Mucosa of gallbladder (tissue), 1 donor: ENCODE results near the gene ZBTB25. TPM values are rescaled to one million over a fixed set of nuclear protein-coding genes. Genes with fewer than 3 reads are reported as not detected.

Experiments used
- DNase-seq: peaks from one replicate; pipeline ENCODE4 v3.0.0-alpha.2; 2020; ENCODE audit warnings: low spot score
- total RNA-seq: library from RNA; stranded (reverse); gene quantifications from one replicate; pipeline ENCODE4 v1.2.1, GENCODE V29; 2021
- donor health status: DM: no; HTN: no; CAD: no.

Gene ZBTB25
- total RNA-seq, 1 donor from 2014 or later = 13.6 TPM

- DNase-seq = no peak
Measured at GRCh38 chr14:64440494-64440893, 63.1 kb downstream of the ZBTB25 start.

DNA sequence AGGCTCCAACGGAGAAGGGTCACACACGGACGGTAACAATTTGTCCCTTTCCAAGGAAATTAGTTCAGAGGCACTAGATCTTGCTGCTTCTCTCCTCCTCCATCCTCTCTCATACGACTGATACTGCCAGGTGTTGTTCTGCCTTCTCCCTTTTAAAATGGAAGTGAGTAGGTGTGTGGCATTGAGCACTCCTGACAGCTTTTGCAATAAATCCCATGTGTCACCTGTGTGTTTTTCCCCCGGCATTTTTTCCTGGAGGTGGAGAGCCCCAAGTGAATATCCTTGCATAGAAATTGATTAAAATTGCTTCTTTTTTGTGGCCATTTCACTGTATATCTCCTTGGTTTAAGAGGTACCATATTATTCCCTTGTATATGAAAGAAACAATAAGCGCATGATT lies 64.5 kb downstream of the ZBTB25 start:
- no peak for DNase-seq

- no peak for DNase-seq
Measured at GRCh38 chr14:64438181-64438841, 65.3 kb downstream of the ZBTB25 start.

GRCh38 chr14:64434528-64434927 lies 69.1 kb downstream of the ZBTB25 start:
- DNase-seq = no peak

GRCh38 chr14:64423987-64424386 lies 79.7 kb downstream of the ZBTB25 start:
- DNase-seq = no peak

- DNase-seq = no peak
Measured at GRCh38 chr14:64422756-64423155, 80.9 kb downstream of the ZBTB25 start.

GRCh38 chr14:64422005-64422404 lies 81.6 kb downstream of the ZBTB25 start:
- no peak for DNase-seq

GRCh38 chr14:64421166-64421565 lies 82.5 kb downstream of the ZBTB25 start:
- DNase-seq = no peak

GRCh38 chr14:64419003-64419402 lies 84.6 kb downstream of the ZBTB25 start:
- DNase-seq = no peak

DNA sequence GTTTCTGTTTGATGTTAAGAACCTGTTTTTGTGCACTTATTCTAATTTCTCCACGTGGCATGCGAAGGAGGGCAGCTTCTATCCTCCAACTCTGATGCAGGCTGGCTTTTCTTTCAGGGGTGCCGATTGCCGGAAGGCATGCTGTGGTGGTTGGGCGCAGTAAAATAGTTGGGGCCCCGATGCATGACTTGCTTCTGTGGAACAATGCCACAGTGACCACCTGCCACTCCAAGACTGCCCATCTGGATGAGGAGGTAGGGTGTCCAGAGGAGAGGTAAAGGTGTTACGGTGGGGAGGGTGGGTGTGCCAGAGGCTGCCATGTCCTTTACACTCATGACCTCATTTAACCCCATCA lies 85.9 kb downstream of the ZBTB25 start:
- DNase-seq = no peak

- no peak for DNase-seq
Measured at GRCh38 chr14:64417055-64417770, 86.4 kb downstream of the ZBTB25 start.

- DNase-seq = no peak
Measured at GRCh38 chr14:64416348-64416932, 87.2 kb downstream of the ZBTB25 start.

GRCh38 chr14:64412237-64412636 lies 91.4 kb downstream of the ZBTB25 start:
- no peak for DNase-seq

DNA sequence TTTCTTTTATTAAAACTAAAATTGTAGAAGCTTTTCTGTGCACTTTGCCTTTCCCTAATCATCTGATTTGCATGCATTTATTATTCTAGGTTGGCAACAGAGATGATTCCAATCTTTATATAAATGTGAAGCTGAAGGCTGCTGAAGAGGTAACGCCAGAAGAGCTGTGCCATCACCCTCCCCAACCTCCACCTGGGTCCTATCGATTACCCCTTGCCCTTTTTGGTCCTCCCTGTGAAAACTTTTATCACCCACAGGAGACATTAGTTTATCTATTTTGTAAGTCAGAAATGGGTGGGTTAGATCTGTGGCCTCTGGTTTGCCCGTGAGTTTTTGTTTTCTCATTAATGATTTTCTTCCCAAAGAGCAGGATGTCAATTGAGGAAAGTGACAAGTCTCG lies 92.6 kb downstream of the ZBTB25 start:
- DNase-seq = no peak

DNA sequence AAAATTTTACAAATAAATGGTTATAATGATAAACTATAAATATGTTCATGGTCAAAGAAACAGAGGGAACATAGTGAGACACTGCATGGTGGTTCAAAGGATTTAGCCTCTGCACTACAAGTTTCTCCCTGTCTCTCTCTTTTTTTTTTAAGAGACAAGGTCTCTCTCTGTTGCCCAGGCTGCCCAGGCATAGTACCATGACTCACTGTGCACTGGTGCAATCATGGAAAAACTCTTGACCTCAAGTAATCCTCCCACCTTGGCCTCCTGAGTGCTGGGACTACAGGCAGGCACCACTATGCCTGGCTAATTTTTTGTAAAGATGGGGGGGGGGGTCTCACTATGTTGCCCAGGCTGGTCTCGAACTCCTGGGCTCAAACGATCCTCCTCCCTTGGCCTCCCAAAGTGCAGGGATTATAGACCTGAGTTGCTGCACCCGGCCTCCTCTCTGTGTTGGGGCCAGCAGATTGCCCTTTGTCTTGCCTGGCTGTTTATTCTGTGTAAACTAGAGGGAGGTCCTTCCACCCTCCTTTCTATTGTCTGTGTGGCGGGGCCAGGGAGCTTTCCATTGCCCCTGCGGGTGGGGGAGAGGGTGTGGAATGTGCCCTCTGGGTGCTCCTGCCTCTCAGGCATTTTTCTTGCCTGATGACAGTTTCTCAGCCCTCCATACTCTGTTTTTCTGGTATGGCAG lies 93.4 kb downstream of the ZBTB25 start:
- DNase-seq = no peak

DNA sequence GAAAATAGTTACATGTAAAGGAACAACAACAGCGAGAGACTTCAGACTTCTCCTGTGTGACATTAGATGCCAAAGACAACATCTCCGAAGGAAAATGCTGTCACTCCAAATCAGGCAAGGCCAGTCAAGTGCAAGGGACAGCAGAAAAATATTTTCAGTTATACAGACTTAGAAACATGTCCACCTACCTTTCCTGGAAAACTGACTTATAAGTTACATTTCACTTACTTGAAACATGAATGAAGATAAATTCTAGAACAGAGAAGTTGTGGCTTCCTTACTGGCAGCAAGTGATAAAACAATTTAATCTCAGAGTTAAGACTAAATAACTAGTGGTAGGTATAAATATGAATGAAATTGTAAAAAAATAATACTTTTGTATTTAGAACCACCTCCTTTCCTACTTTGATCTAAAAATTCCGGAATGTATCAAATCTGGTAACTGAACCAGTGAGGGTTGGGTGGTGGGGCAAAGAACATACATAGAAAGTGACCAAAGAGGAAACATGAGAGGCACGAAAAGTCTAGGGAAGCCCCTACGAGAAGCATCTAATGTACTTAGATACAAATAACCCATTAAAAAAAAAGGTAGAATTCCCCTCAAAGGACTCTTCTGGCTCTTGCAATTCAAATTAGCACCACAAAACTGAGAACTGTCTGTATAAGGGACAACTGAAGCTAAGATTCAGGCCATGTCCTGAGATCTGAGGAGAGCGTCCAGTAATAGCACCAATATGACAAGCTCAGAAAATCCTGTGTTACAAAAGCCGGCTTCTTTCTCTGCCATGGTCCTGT lies 94.3 kb downstream of the ZBTB25 start:
- DNase-seq = no peak

- no peak for DNase-seq
Measured at GRCh38 chr14:64407329-64407728, 96.3 kb downstream of the ZBTB25 start.

- no peak for DNase-seq
Measured at GRCh38 chr14:64405295-64405694, 98.3 kb downstream of the ZBTB25 start.

DNA sequence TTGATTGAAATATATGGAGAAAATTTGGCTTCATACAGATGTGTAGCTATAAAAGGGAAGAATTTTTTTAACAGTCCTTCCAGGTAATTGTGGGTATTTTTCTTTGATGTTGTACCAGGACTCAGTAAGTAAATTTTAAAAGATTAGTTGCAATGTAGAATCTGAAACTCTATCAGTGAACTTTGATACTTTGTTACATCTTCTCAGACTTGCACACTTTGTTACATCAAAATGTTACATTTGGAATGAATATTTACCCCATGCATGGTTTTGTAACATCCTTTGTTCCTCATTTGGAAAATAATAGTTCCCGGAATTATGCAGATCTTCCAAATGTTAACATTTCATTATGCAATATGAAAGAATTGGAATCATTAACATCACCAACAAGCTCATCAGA lies 101.7 kb downstream of the ZBTB25 start:
- DNase-seq = no peak

DNA sequence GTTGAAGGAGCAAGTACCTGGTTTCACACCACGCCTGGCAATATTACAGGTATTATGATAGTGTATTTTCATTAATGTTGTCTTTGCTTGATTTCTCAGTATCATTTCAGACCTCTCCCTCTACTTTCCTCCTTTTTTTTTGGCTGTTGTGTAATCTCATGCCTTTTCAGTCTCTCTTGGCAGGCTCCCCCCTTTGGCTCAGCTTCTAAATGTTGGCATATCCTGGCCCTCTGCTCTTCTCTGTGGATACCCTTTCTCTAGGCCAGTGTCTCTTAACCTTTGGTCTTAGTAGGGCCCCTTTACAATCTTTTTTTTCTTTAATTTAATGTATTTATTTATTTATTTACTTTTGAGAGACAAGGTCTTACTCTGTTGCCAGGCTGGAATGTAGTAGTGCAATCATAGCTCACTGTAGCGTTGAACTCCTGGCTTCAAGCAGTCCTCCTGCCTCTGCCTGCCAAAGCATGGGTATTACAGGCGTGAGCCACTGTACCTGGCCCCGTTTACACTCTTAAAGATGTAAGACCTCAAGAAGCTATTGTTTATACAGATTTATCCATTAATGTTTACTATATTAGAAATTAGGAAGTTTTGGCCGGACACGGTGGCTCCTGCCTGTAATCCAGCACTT lies 102.7 kb downstream of the ZBTB25 start:
- no peak for DNase-seq
